Myometrial cell (primary cell): ENCODE results near the gene SNRPD2. TPM values are rescaled to one million over a fixed set of nuclear protein-coding genes. Genes with fewer than 3 reads are reported as not detected.

ENCODE experiments used
- total RNA-seq: library from RNA; depleted of rRNA; stranded (reverse); fragments of >200 nt; gene quantifications from 2 replicates; pipeline ENCODE4 v1.2.3, GENCODE V29; 2015

SNRPD2 gene
- total RNA-seq: 306 and 318 TPM in 2 replicates

DNA sequence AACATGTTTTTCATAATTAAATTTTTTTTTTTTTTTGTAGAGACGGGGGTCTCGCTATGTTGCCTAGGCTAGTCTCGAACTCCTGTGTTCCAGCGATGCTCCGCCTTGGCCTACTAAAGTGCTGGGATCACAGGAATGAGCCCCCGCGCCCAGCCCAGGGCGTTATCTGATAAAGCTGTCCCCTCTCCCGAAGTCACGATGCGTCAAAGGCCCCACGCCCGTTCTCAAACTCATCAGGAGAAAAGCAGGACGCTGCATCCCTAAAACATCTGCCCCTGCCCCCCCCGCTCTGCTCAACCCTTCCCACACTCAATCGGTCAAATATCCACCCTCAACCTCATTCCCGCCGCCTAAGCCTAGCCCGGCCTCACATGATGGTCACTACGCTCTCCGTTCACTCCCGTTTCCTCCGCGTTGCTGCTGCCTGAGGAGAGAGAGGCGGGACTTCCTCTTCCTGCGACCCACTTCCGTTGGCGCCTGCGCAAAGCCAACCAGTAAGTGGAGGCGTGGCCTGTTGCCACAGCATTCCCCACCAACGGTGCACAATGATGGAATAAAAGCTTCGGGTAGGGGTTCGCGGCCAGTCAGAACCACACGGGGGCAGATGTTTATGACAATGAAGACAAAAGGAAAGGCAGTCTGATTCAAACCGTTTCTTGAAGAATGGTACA lies at the start of gene SNRPD2:
Gene SNRPD2 (minus strand): TSS at position 438 of the 671 bp plus-strand sequence. CDS start 65 bp downstream, at position 373.

DNA sequence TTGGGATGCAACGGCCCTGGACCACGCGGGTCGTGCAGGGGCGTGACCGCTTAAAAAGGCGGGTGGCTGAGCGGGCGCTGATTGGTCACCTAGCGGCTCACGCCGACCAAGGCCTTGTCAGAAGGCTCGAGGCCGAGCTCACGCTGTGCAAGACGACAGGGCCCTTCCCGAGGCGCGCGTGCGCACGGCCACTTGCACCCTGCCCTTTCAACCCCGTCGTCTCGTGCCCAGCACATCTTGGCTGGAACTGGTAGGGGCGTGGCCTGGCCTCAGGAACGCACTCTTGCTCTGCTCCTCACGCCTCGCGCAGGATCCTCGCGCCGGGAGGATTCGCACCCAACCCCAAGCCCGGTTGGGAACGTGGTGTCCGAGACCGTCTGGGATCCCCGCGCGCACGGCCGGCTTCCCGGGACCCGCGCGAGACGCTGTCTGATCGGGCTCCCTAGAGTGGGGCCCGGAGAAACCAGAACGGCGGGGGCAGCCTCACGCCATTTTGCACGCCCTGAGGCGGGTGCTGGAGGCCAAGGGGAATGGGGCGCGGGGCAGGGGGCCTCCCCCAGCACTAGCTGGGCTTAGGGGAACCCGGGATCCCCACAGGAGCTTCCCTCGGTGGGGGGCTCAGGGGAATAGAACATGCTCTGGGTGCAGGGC lies 41.5 kb upstream of the SNRPD2 start, which contains the start of gene MEIOSIN:
Gene MEIOSIN (plus strand): TSS at position 280 of the 651 bp plus-strand sequence. CDS start 1,938 bp downstream, outside the sequence.

DNA sequence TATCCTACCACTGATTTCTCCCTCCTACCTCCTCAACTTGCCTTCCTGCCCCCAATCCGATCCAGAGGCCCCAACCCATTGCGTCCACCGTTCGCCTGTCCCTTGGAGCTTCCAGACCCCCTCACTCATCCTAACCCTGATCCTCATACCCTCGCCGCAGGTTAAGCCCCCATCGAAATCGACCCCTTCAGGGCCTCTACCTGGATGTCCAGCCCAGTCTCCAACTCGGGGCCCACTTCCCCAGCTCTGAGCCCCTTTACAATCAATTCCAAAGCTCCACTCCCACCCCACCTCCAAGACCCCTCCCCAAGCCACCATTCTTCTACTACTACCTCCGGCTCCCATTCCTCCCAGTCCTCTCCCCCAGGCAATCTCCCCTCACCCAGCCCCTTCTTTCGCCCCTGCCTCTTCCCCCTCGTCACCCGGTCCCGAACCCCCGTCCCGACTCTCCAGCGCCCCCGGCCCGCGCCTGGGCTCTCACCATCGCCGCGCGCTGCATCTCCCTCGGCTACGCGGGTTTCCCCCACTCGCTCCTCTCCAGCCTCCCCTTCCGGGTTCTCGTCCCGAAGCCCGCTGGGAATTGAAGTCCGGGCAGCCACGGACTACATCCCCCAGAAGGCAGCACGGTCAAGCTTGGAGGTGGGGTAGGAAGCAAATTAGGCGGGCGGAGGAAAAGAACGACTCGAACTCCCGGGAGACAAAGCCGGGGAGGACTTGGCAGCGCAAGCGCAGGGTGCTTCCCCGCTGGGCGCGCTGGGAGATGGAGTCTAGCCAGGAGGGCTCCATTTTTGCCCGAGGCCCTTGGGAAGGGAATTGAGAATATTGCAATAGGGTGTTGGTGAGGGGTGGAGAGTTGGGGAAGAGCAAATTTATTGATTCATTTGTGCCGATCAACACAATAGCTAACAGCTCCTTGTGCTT lies 38.9 kb upstream of the SNRPD2 start, which contains the start of gene FBXO46:
Gene FBXO46 (minus strand): TSS at position 529 of the 921 bp plus-strand sequence. CDS start 17,401 bp downstream, outside the sequence.

DNA sequence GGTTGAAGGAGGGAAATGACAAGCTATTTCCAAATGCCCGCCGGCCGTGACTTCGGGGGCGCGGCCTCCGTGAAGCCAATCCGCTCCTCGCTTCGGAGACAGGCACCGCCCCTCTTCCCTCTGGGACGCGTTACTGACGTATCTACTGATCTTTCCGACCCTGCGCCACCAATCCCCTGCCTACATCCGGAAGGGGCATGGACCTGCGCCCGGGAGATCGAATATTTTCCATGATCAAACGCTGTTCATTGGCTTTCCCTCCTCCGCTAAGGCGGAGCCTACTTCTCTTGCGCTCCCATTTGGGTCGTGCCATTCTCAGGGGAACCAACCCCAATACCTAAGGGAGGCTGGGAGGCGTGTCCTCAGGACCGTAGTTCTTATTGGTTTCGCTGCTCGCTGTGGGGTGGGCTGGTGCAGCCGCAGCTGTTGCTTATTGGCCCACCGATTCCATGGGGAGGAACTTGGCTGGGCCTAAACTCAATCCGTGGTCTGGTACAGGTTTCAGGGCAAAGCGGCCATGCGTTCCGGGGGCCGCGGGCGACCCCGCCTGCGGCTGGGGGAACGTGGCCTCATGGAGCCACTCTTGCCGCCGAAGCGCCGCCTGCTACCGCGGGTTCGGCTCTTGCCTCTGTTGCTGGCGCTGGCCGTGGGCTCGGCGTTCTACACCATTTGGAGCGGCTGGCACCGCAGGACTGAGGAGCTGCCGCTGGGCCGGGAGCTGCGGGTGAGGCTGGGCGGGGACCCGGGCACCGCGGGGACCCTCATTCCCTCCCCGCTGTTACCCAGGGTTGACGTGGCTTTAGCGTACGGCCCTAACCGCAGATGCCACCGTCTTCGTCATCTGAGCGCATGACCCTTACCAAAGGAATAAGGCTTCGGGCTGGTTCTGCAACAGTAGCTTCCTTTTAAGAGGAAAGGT lies 693 bp upstream of the SNRPD2 start, which contains the start of gene QPCTL:
Gene QPCTL (plus strand): TSS at position 480 of the 919 bp plus-strand sequence. CDS start 38 bp downstream, at position 518.

DNA sequence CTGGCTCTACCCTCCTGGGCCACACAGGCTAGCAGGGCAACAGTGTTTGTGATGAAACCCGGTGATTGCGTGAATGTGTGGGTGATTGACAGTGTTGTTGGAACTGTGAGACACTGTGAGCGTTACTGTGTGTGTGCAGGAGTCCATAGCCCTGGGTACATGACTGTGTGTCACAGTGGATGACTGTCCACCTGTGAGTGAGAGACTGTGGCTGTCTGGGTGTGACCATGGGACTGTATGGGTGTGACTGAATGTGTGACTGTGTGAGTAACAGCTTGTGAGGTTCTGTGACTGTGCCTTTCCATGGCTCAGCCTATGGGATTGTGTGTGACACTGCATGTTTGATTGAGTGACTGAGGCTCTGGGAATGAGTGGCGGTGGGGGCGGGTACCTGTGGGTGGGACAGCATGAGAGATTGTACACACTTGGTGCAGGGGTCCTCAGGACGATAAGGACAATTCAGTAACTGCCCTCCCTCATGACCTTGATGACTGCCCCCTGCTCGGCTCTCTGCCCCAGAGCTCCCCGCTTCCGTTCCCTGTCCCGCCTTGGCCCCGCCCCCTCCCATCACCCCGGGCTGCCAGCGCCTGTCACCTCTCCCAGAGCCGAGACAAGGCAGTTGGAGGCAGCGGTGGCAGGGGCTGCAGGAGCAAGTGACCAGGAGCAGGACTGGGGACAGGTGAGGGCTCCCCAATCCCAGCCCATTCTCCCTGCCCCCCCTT lies 24.0 kb downstream of the SNRPD2 start, which contains the start of gene GIPR:
Gene GIPR (plus strand): TSS at position 602 of the 722 bp plus-strand sequence. CDS start 1,300 bp downstream, outside the sequence.

DNA sequence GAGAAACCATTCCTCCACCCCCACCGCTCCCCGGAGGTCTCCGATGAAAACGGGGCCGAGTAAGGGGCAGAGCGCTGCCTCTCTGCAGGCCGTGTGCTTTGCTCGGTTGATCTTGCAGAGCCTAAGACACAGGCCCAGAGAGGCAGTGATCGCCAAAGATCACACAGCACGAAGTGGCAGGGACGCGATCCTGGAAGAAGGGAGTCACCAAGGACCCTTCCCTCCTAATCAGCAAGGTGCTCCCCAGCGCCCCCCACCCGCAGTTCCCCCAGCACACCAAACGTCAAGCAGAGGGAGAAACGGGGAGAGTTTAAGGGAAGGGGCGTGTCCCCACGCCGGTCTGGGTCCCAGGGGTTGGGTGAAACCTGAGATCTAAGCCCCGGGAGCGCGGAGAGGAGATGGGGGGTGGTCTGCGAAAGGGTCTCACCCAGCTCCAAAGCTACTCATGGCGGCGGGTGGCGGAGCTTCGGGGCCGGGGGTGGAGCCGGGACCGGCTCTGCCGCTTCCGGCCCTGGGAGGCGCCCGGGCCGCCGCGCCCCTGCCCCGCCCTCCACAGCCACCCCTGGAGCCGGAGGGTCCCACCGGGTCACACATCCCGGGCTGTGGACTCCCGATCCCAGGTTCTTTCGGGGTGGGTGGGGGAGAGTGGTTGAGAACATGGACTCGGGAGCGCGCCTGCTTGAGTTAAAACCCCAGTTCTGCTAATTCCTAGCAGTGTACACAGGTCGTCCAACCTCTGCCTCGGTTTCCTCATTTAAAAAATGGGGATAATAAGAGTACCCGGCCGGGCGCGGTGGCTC lies 52.6 kb downstream of the SNRPD2 start, which contains the start of gene EML2:
Gene EML2 (minus strand): TSS at position 468 of the 800 bp plus-strand sequence. CDS start 21 bp downstream, at position 447.

Other genes with a start within 250 kb of the SNRPD2 start
- gene FOSB, start 224.0 kb downstream of the SNRPD2 start, total RNA-seq: 3.7 and 4.4 TPM in 2 replicates
- 15.1 and 20.2 TPM in 2 replicates for gene RTN2, start 194.9 kb downstream of the SNRPD2 start, total RNA-seq
- 0.58 and 5.1 TPM in 2 replicates for gene PPM1N, start 193.5 kb downstream of the SNRPD2 start, total RNA-seq
- 111 and 143 TPM in 2 replicates for gene VASP, start 184.5 kb downstream of the SNRPD2 start, total RNA-seq
- gene OPA3, start 107.2 kb downstream of the SNRPD2 start, total RNA-seq: 6.1 and 14.7 TPM in 2 replicates
- 0.29 and 0.53 TPM in 2 replicates for gene GPR4, start 89.7 kb downstream of the SNRPD2 start, total RNA-seq
- gene EML2, start 52.6 kb downstream of the SNRPD2 start, total RNA-seq: 43.2 and 45.6 TPM in 2 replicates
- 0.18 TPM in 1 of 2 replicates, not detected in the other for gene GIPR, start 23.7 kb downstream of the SNRPD2 start, total RNA-seq
- gene QPCTL, start 713 bp upstream of the SNRPD2 start, total RNA-seq: 29.2 and 49.6 TPM in 2 replicates
- gene FBXO46, start 38.9 kb upstream of the SNRPD2 start, total RNA-seq: 8.7 and 8.9 TPM in 2 replicates
- gene MEIOSIN, start 41.5 kb upstream of the SNRPD2 start, total RNA-seq: not detected in 2 replicates
- gene SIX5, start 77.3 kb upstream of the SNRPD2 start, total RNA-seq: 16.1 and 21.0 TPM in 2 replicates
- gene DMPK, start 90.5 kb upstream of the SNRPD2 start, total RNA-seq: 17.6 and 23.9 TPM in 2 replicates
- 30.8 and 31.1 TPM in 2 replicates for gene DMWD, start 100.9 kb upstream of the SNRPD2 start, total RNA-seq
- not detected in 2 replicates for gene RSPH6A, start 123.4 kb upstream of the SNRPD2 start, total RNA-seq
- 33.5 and 40.6 TPM in 2 replicates for gene SYMPK, start 171.2 kb upstream of the SNRPD2 start, total RNA-seq
- gene FOXA3, start 172.4 kb upstream of the SNRPD2 start, total RNA-seq: not detected in 2 replicates
- gene IRF2BP1, start 194.2 kb upstream of the SNRPD2 start, total RNA-seq: 21.1 and 32.6 TPM in 2 replicates
- gene MYPOP, start 210.7 kb upstream of the SNRPD2 start, total RNA-seq: 0.53 and 3.5 TPM in 2 replicates
- gene NANOS2, start 222.8 kb upstream of the SNRPD2 start, total RNA-seq: not detected in 2 replicates